Tibial nerve (tissue), 4 donors: ENCODE data around the gene ATP5F1C.

ENCODE experiments used
- EP300 ChIP-seq, 2 donors: sonication (generic); formaldehyde crosslinking; IDR thresholded peaks; one replicate each; pipeline ENCODE4 v1.6.1; 2017; ENCODE audit warnings: antibody characterized with exemption in 2 of 2, mild to moderate bottlenecking in 1 of 2
- POLR2A ChIP-seq, 2 donors: fragments of 450-650 bp; IDR thresholded peaks; one replicate each; pipeline ENCODE4 v1.6.1; 2017; ENCODE audit warnings: antibody characterized with exemption in 2 of 2, mild to moderate bottlenecking in 2 of 2, moderate library complexity in 2 of 2
- TF ChIP-seq, protein P1 (sequence below), 5 experiments: fragments of 200-600 bp in 3 of 5; fragments of 450-650 bp in 2 of 5; sonication (generic) in 3 of 5; IDR thresholded peaks; one replicate each; pipeline ENCODE4 v1.5.1; 2016 to 2019; ENCODE audit warnings: antibody characterized with exemption in 5 of 5, mild to moderate bottlenecking in 3 of 5, moderate library complexity in 2 of 5

DNA sequence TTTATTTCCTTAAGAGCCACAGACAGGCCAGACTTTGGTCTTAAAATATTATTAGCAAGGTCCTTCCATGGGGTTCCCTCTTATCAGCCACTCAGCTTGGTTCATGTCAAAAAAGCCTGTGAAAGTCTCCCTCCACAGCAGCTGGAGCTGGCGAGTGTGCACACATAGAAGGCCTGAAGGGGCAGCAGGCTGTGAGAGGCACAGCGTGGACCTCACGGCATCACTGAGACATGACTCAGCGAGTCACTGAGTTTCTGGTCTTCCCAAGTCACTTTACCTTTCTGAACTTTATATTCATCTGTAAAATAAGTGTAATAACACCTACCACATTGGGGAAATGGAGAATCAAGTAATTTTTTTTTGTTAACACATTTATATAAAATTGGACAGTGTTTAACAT lies 39.0 kb downstream of the ATP5F1C start:
- TF ChIP-seq, protein P1, sequence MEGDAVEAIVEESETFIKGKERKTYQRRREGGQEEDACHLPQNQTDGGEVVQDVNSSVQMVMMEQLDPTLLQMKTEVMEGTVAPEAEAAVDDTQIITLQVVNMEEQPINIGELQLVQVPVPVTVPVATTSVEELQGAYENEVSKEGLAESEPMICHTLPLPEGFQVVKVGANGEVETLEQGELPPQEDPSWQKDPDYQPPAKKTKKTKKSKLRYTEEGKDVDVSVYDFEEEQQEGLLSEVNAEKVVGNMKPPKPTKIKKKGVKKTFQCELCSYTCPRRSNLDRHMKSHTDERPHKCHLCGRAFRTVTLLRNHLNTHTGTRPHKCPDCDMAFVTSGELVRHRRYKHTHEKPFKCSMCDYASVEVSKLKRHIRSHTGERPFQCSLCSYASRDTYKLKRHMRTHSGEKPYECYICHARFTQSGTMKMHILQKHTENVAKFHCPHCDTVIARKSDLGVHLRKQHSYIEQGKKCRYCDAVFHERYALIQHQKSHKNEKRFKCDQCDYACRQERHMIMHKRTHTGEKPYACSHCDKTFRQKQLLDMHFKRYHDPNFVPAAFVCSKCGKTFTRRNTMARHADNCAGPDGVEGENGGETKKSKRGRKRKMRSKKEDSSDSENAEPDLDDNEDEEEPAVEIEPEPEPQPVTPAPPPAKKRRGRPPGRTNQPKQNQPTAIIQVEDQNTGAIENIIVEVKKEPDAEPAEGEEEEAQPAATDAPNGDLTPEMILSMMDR (IDR thresholded peaks at IDR 0.05), result no peak
- TF ChIP-seq POLR2A (IDR thresholded peaks at IDR 0.05) (no peak), EP300 (IDR thresholded peaks at IDR 0.05) (no peak)
